ENCODE data around the gene HGS.
A peak's percentile ranks its signal among the peaks of the same experiment; 100 is the strongest.

HGS gene

GRCh38 chr17:81719410-81720266 lies 35.8 kb downstream of the HGS start:
- no peak overlapping the region for H3K4me3 ChIP-seq (ENCODE audit: low read length)
- no peak for TF ChIP-seq CTCF (IDR thresholded peaks at IDR 0.05; ENCODE audit: insufficient read depth, low read depth, low read length, missing control alignments)
- DNase-seq (ENCODE audit: low read depth): no peak

GRCh38 chr17:81720267-81721071 lies 36.7 kb downstream of the HGS start:
- DNase-seq (ENCODE audit: low read depth): no peak
- no peak overlapping the region for H3K4me3 ChIP-seq (ENCODE audit: low read length)

GRCh38 chr17:81722184-81723120 lies 38.6 kb downstream of the HGS start:
- TF ChIP-seq CTCF (IDR thresholded peaks at IDR 0.05; ENCODE audit: insufficient read depth, low read depth, low read length, missing control alignments): no peak
- peak; percentile 59 for DNase-seq (ENCODE audit: low read depth)

More at GRCh38 chr17:81720267-81721071, 36.7 kb downstream of the HGS start:
- no peak for TF ChIP-seq CTCF (IDR thresholded peaks at IDR 0.05; ENCODE audit: insufficient read depth, low read depth, low read length, missing control alignments)

GRCh38 chr17:81723651-81724209 lies 39.9 kb downstream of the HGS start:
- DNase-seq (ENCODE audit: low read depth): peak; percentile 58
- no peak for TF ChIP-seq CTCF (IDR thresholded peaks at IDR 0.05; ENCODE audit: insufficient read depth, low read depth, low read length, missing control alignments)
- no peak overlapping the region for H3K4me3 ChIP-seq (ENCODE audit: low read length)

More at GRCh38 chr17:81722184-81723120, 38.6 kb downstream of the HGS start:
- H3K4me3 ChIP-seq (ENCODE audit: low read length): no peak overlapping the region

GRCh38 chr17:81725439-81725838 lies 41.6 kb downstream of the HGS start:
- no peak overlapping the region for H3K4me3 ChIP-seq (ENCODE audit: low read length)
- DNase-seq (ENCODE audit: low read depth): no peak
- TF ChIP-seq CTCF (IDR thresholded peaks at IDR 0.05; ENCODE audit: insufficient read depth, low read depth, low read length, missing control alignments): no peak

- no peak for TF ChIP-seq CTCF (IDR thresholded peaks at IDR 0.05; ENCODE audit: insufficient read depth, low read depth, low read length, missing control alignments)
- peak; percentile 22 for DNase-seq (ENCODE audit: low read depth)
- no peak overlapping the region for H3K4me3 ChIP-seq (ENCODE audit: low read length)
Observed at GRCh38 chr17:81726004-81726403, 42.2 kb downstream of the HGS start.
